OCI-LY3 (cell line): ENCODE results near the gene CYP4A22.
"Not testable (repeated sequence)": the region's sequence is repeated elsewhere in the genome, so short reads cannot be mapped to it uniquely, and the experiment has no call there.

Experiments
- H2AFZ ChIP-seq: fragments of 200-600, 300-600 bp; shearing (Covaris generic); 2 replicates; pipeline ENCODE4 v1.6.0; 2014; ENCODE audit warnings: antibody characterized with exemption, low read depth, low read length
- H3K27ac ChIP-seq: fragments of 200-600, 300-600 bp; sonication (generic); 2 replicates; pipeline ENCODE4 v1.5.1; 2014; ENCODE audit warnings: mild to moderate bottlenecking, low read length, moderate library complexity, mixed read lengths
- H3K27me3 ChIP-seq: fragments of 200-600, 300-600 bp; sonication (generic); 2 replicates; pipeline ENCODE4 v1.6.1; 2014; ENCODE audit warnings: low read depth, low read length, mixed read lengths
- H3K36me3 ChIP-seq: fragments of 200-600, 300-600 bp; sonication (generic); replicated peaks from 2 replicates; pipeline ENCODE3; 2014; ENCODE audit warnings: low read depth, low read length, mixed read lengths
- H3K4me1 ChIP-seq: fragments of 300-600, 200-600 bp; sonication (generic); 2 replicates; pipeline ENCODE4 v1.6.1; 2014; ENCODE audit warnings: low read length, mixed read lengths
- H3K4me2 ChIP-seq: fragments of 200-600, 300-600 bp; sonication (generic); 2 replicates; pipeline ENCODE4 v1.6.1; 2014; ENCODE audit warnings: low read length, mixed read lengths
- H3K4me3 ChIP-seq: fragments of 300-600, 200-600 bp; sonication (generic); 2 replicates; pipeline ENCODE4 v1.5.1; 2014; ENCODE audit warnings: antibody characterized with exemption, mild to moderate bottlenecking, low read length, moderate library complexity
- H3K79me2 ChIP-seq: fragments of 300-600, 200-600 bp; shearing (Covaris generic); 2 replicates; pipeline ENCODE4 v1.6.1; 2014; ENCODE audit warnings: mild to moderate bottlenecking, low read length, mixed read lengths
- H3K9ac ChIP-seq: fragments of 300-600, 200-600 bp; shearing (Covaris generic); 2 replicates; pipeline ENCODE4 v1.6.0; 2014; ENCODE audit warnings: mild to moderate bottlenecking, low read length, moderate library complexity
- H3K9me3 ChIP-seq: fragments of 200-600, 300-600 bp; shearing (Covaris generic); 2 replicates; pipeline ENCODE4 v1.6.1; 2014; ENCODE audit warnings: low read length, mixed read lengths; ENCODE audit not compliant: insufficient read depth
- H4K20me1 ChIP-seq: fragments of 200-600, 300-600 bp; sonication (generic); 2 replicates; pipeline ENCODE4 v1.6.1; 2016; ENCODE audit warnings: low read length, mixed read lengths; ENCODE audit not compliant: insufficient read depth
- EZH2phosphoT487 ChIP-seq: fragments of 200-600 bp; shearing (Covaris generic); IDR thresholded peaks from 2 replicates; pipeline ENCODE4 v1.6.1; 2018; ENCODE audit warnings: antibody characterized with exemption, mixed run types, low read depth
- TF ChIP-seq, protein P1 (sequence below): fragments of 200-600, 300-600 bp; sonication (generic); IDR thresholded peaks from 2 replicates; pipeline ENCODE4 v1.5.1; 2014; ENCODE audit warnings: antibody characterized with exemption, low read length, low read depth

CYP4A22 gene

DNA sequence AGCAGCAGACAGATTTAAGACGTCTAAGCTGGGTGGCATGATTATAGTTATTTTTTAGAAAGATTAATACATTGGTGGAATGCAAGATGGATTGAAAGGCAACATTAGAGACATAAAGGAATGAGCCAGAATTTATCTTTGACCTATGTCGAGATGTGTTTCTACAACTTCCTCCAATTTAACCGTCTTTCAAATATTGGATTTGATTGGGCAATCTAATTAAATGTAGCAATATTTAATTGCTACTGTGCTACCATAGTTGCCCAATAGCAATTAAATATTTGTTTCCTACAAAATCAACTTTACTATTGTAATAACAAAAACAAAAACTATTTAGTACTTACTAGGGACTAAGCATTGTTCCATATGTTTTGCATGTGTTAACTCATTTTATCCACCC is 30.4 kb upstream of the CYP4A22 start:
- H3K9ac ChIP-seq = no peak overlapping the region
- no peaks in the 10 kb centered on the region for H3K36me3 ChIP-seq
- no peaks in the 10 kb centered on the region for H3K4me1 ChIP-seq
- no peaks in the 10 kb centered on the region for H3K79me2 ChIP-seq
- H4K20me1 ChIP-seq = no peaks in the 10 kb centered on the region
- no peak overlapping the region for H3K27ac ChIP-seq
- no peak overlapping the region for H3K4me3 ChIP-seq
- H3K9me3 ChIP-seq = no peaks in the 10 kb centered on the region
- TF ChIP-seq, protein P1, sequence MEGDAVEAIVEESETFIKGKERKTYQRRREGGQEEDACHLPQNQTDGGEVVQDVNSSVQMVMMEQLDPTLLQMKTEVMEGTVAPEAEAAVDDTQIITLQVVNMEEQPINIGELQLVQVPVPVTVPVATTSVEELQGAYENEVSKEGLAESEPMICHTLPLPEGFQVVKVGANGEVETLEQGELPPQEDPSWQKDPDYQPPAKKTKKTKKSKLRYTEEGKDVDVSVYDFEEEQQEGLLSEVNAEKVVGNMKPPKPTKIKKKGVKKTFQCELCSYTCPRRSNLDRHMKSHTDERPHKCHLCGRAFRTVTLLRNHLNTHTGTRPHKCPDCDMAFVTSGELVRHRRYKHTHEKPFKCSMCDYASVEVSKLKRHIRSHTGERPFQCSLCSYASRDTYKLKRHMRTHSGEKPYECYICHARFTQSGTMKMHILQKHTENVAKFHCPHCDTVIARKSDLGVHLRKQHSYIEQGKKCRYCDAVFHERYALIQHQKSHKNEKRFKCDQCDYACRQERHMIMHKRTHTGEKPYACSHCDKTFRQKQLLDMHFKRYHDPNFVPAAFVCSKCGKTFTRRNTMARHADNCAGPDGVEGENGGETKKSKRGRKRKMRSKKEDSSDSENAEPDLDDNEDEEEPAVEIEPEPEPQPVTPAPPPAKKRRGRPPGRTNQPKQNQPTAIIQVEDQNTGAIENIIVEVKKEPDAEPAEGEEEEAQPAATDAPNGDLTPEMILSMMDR = no peak
- TF ChIP-seq EZH2phosphoT487 = no peak
- H2AFZ ChIP-seq = no peak overlapping the region
- no peak overlapping the region for H3K4me2 ChIP-seq
- H3K27me3 ChIP-seq = no peaks in the 10 kb centered on the region

- H3K4me1 ChIP-seq, H2AFZ ChIP-seq: not testable (repeated sequence)
These were observed 29.2 kb upstream of the CYP4A22 start for GRCh38 chr1:47107851-47108574.

GRCh38 chr1:47109482-47109881 is 27.8 kb upstream of the CYP4A22 start:
- not testable (repeated sequence) for H3K27me3 ChIP-seq, H3K4me3 ChIP-seq, H4K20me1 ChIP-seq, H3K9ac ChIP-seq, H3K79me2 ChIP-seq, H2AFZ ChIP-seq, H3K36me3 ChIP-seq, H3K27ac ChIP-seq, H3K9me3 ChIP-seq, H3K4me1 ChIP-seq, H3K4me2 ChIP-seq

More at GRCh38 chr1:47107851-47108574, 29.2 kb upstream of the CYP4A22 start:
- not testable (repeated sequence) for H4K20me1 ChIP-seq, H3K4me2 ChIP-seq, H3K9me3 ChIP-seq, H3K4me3 ChIP-seq, H3K9ac ChIP-seq, H3K36me3 ChIP-seq, H3K79me2 ChIP-seq, H3K27me3 ChIP-seq, H3K27ac ChIP-seq

- Histone ChIP-seq H3K27ac (no peak overlapping the region), H3K9ac (no peak overlapping the region), H3K4me2 (no peak overlapping the region)
These were observed 24.1 kb upstream of the CYP4A22 start for GRCh38 chr1:47113178-47113577.

DNA sequence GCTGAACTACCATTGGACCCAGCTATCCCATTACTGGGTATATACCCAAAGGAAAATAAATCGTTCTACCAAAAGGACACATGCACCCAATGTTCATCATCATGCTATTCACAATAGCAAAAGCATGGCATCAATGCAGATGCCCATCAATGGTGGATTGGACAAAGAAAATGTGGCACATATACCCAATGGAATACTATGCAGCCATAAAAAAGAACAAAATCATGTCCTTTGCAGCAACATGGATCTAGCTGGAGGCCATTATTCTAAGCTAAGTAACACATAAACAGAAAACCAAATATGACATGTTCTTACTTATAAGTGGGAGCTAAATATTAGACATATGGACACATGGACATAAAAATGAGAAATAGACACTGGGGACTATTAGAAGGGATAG is 16.2 kb upstream of the CYP4A22 start:
- not testable (repeated sequence) for H3K4me2 ChIP-seq, H2AFZ ChIP-seq, H3K9me3 ChIP-seq, H4K20me1 ChIP-seq, H3K36me3 ChIP-seq, H3K9ac ChIP-seq, H3K79me2 ChIP-seq, H3K4me3 ChIP-seq, H3K27ac ChIP-seq, H3K27me3 ChIP-seq, H3K4me1 ChIP-seq

More at GRCh38 chr1:47113178-47113577, 24.1 kb upstream of the CYP4A22 start:
- Histone ChIP-seq H3K27me3 (no peaks in the 10 kb centered on the region), H3K4me1 (no peaks in the 10 kb centered on the region), H3K36me3 (no peaks in the 10 kb centered on the region), H3K9me3 (no peaks in the 10 kb centered on the region), H4K20me1 (no peaks in the 10 kb centered on the region), H3K79me2 (no peaks in the 10 kb centered on the region), H3K4me3 (no peak overlapping the region), H2AFZ (no peak overlapping the region)
- TF ChIP-seq EZH2phosphoT487 = no peak
- TF ChIP-seq, protein P1 = no peak

DNA sequence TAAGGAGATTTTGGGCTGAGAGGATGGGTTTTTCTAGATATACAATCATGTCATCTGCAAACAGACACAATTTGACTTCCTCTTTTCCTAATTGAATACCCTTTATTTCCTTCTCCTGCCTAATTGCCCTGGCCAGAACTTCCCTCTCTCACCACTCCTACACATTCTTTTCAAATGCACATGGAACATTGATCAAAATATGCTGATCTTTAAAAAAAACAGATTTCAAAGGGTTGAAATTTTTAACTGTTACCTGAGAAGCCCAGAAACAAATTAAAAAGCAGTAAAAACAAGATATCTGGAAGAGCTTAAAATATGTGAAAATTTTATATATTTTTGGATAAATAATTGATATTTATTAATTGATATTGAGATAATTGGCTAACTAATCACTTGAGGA is 12.4 kb upstream of the CYP4A22 start:
- not testable (repeated sequence) for H3K9me3 ChIP-seq, H3K27ac ChIP-seq, H4K20me1 ChIP-seq, H3K4me1 ChIP-seq, H3K4me2 ChIP-seq, H2AFZ ChIP-seq, H3K36me3 ChIP-seq, H3K4me3 ChIP-seq, H3K9ac ChIP-seq, H3K79me2 ChIP-seq, H3K27me3 ChIP-seq

- H3K27me3 ChIP-seq, H3K4me3 ChIP-seq, H3K9ac ChIP-seq, H3K4me1 ChIP-seq, H3K79me2 ChIP-seq, H3K4me2 ChIP-seq, H3K27ac ChIP-seq, H3K9me3 ChIP-seq, H3K36me3 ChIP-seq, H4K20me1 ChIP-seq, H2AFZ ChIP-seq: not testable (repeated sequence)
These were observed 10.2 kb upstream of the CYP4A22 start for GRCh38 chr1:47126997-47127396.
